ENCODE results near the gene HDGFL1. TPM values are rescaled to one million over a fixed set of nuclear protein-coding genes. Genes with fewer than 3 reads are reported as not detected.

HDGFL1 gene
- total and polyA plus RNA-seq, 4 donors: not detected

DNA sequence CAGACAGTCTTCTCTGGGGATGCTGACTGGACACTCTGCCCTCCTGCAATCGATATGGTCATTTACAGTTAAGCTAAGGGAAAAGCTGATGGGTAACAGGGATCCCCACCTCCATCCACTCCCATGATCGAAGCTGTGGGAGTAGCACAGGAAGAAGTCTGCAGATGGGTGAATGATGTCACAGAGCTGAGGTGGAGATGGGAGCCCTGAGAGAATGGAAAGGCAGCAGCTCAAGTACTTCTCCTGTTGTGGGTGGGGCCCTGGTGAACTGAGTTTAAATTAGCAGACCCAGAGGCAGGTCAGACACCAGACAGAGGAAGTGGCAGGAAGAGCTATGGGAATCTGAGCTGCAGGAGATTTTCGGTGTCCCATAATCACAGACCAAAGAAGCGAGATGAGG lies 29.0 kb downstream of the HDGFL1 start:
- Histone ChIP-seq H3K9ac (ENCODE audit: insufficient read depth in 1 of 2, low read length in 2 of 2) (no peak overlapping the region), H3K9me3 (ENCODE audit: control insufficient read depth in 4 of 4, insufficient read depth in 3 of 4, low read length in 3 of 4) (no peaks in the 10 kb centered on the region), H3K27ac (ENCODE audit: low read depth in 1 of 2, low read length in 1 of 2) (no peak overlapping the region), H3K27me3 (ENCODE audit: control insufficient read depth in 3 of 3, insufficient read depth in 3 of 3, low read length in 2 of 3) (no peaks in the 10 kb centered on the region), H3K36me3 (ENCODE audit: control insufficient read depth in 4 of 4, insufficient read depth in 4 of 4, low read length in 4 of 4) (no peaks in the 10 kb centered on the region), H3K4me1 (ENCODE audit: control insufficient read depth in 5 of 5, insufficient read depth in 5 of 5, low read length in 5 of 5) (peaks cover 0 to 10% (median 0%) of the 10 kb centered on the region in 5 donors), H3K4me3 (no peak overlapping the region)
- no peak for TF ChIP-seq CTCF (IDR thresholded peaks at IDR 0.05; ENCODE audit: control extremely low read depth, extremely low read depth)
- 76 to 87% methylated on average over 4 of the region's 4 CpGs for WGBS, 2 donors
- ATAC-seq (ENCODE audit: insufficient read depth, low FRiP score) (no peak), DNase-seq (no peak)

DNA sequence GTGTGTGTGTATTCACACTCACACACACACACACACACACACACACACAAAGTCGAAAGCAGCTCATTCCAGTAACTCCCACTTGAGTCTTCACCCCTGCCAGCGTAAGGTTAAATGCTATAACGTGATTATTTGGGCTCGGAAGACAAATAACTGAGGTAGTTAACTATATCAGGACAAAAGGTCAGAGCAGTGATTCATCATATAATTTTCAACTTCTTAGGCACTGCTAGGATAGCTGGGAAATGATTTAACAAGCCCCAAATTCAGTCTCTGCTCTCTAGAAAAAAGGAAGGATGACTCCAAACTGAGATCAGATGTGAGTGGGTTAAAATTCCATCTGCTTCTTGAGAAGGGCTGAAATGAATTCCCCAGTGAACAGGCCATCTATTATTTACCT lies 30.7 kb downstream of the HDGFL1 start:
- Histone ChIP-seq H3K4me1 (ENCODE audit: control insufficient read depth in 5 of 5, insufficient read depth in 5 of 5, low read length in 5 of 5) (peaks cover 0 to 10% (median 0%) of the 10 kb centered on the region in 5 donors), H3K27me3 (ENCODE audit: control insufficient read depth in 3 of 3, insufficient read depth in 3 of 3, low read length in 2 of 3) (no peaks in the 10 kb centered on the region), H3K27ac (ENCODE audit: low read depth in 1 of 2, low read length in 1 of 2) (no peak overlapping the region), H3K9me3 (ENCODE audit: control insufficient read depth in 4 of 4, insufficient read depth in 3 of 4, low read length in 3 of 4) (no peaks in the 10 kb centered on the region), H3K36me3 (ENCODE audit: control insufficient read depth in 4 of 4, insufficient read depth in 4 of 4, low read length in 4 of 4) (no peaks in the 10 kb centered on the region), H3K9ac (ENCODE audit: insufficient read depth in 1 of 2, low read length in 2 of 2) (no peak overlapping the region), H3K4me3 (no peak overlapping the region)
- no peak for ATAC-seq (ENCODE audit: insufficient read depth, low FRiP score)
- TF ChIP-seq CTCF (IDR thresholded peaks at IDR 0.05; ENCODE audit: control extremely low read depth, extremely low read depth): no peak
- DNase-seq: no peak
- WGBS, 2 donors: 84 to 94% methylated on average over 4 of the region's 4 CpGs

DNA sequence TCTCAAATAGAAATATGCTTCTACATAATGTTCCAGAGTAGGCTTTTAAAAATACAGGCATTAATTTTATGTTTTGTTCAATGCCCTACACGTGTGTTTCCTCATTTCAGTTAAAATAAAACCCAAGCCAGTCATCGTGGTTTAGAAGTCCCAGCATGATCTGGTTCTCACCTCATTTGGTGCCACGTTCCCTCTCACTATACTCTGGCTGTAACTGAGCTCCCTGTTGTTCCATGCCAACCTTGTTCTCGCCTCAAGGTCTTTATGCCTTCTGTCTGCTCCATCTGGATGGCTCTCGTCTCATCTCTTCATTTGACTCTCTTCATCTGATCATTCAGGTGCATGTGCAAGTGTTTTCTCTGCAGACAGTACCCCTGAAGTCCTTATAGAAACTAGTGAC lies 32.6 kb downstream of the HDGFL1 start:
- Histone ChIP-seq H3K4me3 (no peak overlapping the region), H3K27ac (ENCODE audit: low read depth in 1 of 2, low read length in 1 of 2) (no peak overlapping the region), H3K9ac (ENCODE audit: insufficient read depth in 1 of 2, low read length in 2 of 2) (no peak overlapping the region), H3K4me1 (ENCODE audit: control insufficient read depth in 5 of 5, insufficient read depth in 5 of 5, low read length in 5 of 5) (peaks cover 0 to 10% (median 0%) of the 10 kb centered on the region in 5 donors), H3K27me3 (ENCODE audit: control insufficient read depth in 3 of 3, insufficient read depth in 3 of 3, low read length in 2 of 3) (no peaks in the 10 kb centered on the region), H3K9me3 (ENCODE audit: control insufficient read depth in 4 of 4, insufficient read depth in 3 of 4, low read length in 3 of 4) (no peaks in the 10 kb centered on the region), H3K36me3 (ENCODE audit: control insufficient read depth in 4 of 4, insufficient read depth in 4 of 4, low read length in 4 of 4) (no peaks in the 10 kb centered on the region)
- DNase-seq (no peak), ATAC-seq (ENCODE audit: insufficient read depth, low FRiP score) (no peak)
- TF ChIP-seq CTCF (IDR thresholded peaks at IDR 0.05; ENCODE audit: control extremely low read depth, extremely low read depth): no peak
- 60 to 79% methylated on average over 5 of the region's 5 CpGs for WGBS, 2 donors

DNA sequence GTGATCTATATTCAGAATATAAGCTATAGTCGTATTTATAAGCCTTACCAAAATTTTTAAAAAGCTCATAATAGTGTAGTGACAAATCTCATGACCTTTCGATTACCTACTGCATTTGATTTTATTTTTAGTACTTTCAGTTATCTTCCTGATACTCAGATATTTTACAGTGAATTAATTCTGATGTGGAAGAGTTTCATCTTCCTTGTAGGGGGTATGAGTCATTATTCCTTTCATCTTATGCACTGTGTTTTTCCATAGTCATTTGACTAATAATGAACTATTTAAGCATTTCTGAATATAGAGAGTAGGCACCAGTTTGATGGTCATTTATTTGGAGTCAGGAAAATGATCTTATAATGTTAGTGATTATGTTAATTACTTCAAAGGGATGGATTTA lies 36.4 kb downstream of the HDGFL1 start:
- Histone ChIP-seq H3K27ac (ENCODE audit: low read depth in 1 of 2, low read length in 1 of 2) (no peak overlapping the region), H3K27me3 (ENCODE audit: control insufficient read depth in 3 of 3, insufficient read depth in 3 of 3, low read length in 2 of 3) (no peaks in the 10 kb centered on the region), H3K9ac (ENCODE audit: insufficient read depth in 1 of 2, low read length in 2 of 2) (no peak overlapping the region), H3K9me3 (ENCODE audit: control insufficient read depth in 4 of 4, insufficient read depth in 3 of 4, low read length in 3 of 4) (no peaks in the 10 kb centered on the region), H3K36me3 (ENCODE audit: control insufficient read depth in 4 of 4, insufficient read depth in 4 of 4, low read length in 4 of 4) (no peaks in the 10 kb centered on the region), H3K4me1 (ENCODE audit: control insufficient read depth in 5 of 5, insufficient read depth in 5 of 5, low read length in 5 of 5) (no peaks in the 10 kb centered on the region), H3K4me3 (no peak overlapping the region)
- 87 to 92% methylated on average over 2 of the region's 2 CpGs for WGBS, 2 donors
- no peak for DNase-seq
- TF ChIP-seq CTCF (IDR thresholded peaks at IDR 0.05; ENCODE audit: control extremely low read depth, extremely low read depth): no peak
- ATAC-seq (ENCODE audit: insufficient read depth, low FRiP score): no peak

Measured in lung (tissue), 12 donors.